Activated CD8-positive, alpha-beta T cell treated with anti-CD3 and anti-CD28 coated beads for 36 hours (primary cell): Measurements from ENCODE around the gene CABP7. TPM values are rescaled to one million over a fixed set of nuclear protein-coding genes. Genes with fewer than 3 reads are reported as not detected.

ENCODE experiments used
- ATAC-seq: fragments of 200-7000 bp; cut with Tn5 transposase; one replicate; pipeline ENCODE4 v1.10.0; 2021; ENCODE audit warnings: mild to moderate bottlenecking, moderate library complexity
- CTCF ChIA-PET: fragments of 350-600 bp; sonication (Branson Sonifier 250); formaldehyde crosslinking; loops from one replicate; lab custom pipeline; 2021; ENCODE audit warnings: antibody characterized with exemption; lab: Charles Lee
- POLR2A ChIA-PET: fragments of 350-600 bp; sonication (Branson Sonifier 250); formaldehyde crosslinking; loops from one replicate; lab custom pipeline; 2021; ENCODE audit warnings: antibody characterized with exemption; lab: Charles Lee
- DNase-seq: peaks from one replicate; pipeline ENCODE4 v3.0.0-alpha.2; 2020
- H3K27ac Mint-ChIP-seq: one replicate; pipeline ENCODE4 v1.8.0; 2021; ENCODE audit warnings: mild to moderate bottlenecking, mixed read lengths
- H3K27me3 Mint-ChIP-seq: one replicate; pipeline ENCODE4 v1.8.0; 2021; ENCODE audit warnings: mixed read lengths
- H3K36me3 Mint-ChIP-seq: one replicate; pipeline ENCODE4 v1.8.0; 2021; ENCODE audit warnings: low read depth, mixed read lengths
- H3K4me1 Mint-ChIP-seq: one replicate; pipeline ENCODE4 v1.8.0; 2021; ENCODE audit warnings: low read depth, mixed read lengths
- H3K4me3 Mint-ChIP-seq: one replicate; pipeline ENCODE4 v1.8.0; 2021; ENCODE audit warnings: mild to moderate bottlenecking, moderate library complexity, mixed read lengths
- H3K9me3 Mint-ChIP-seq: one replicate; pipeline ENCODE4 v1.8.0; 2021; ENCODE audit warnings: mixed read lengths
- CTCF ChIP-seq: fragments of 200-600 bp; IDR thresholded peaks from one replicate; pipeline ENCODE4 v1.8.0; 2022; ENCODE audit warnings: antibody characterized with exemption, mild to moderate bottlenecking
- intact Hi-C: fragments of 100-400 bp; cut with micrococcal nuclease; formaldehyde crosslinking; loops from one replicate; pipeline ENCODE4 v1.10.0; 2022
- total RNA-seq, 2 experiments: library from RNA; stranded (reverse); gene quantifications; one replicate each; pipeline ENCODE4 v1.2.3, GENCODE V29; 2021

Gene CABP7
- total RNA-seq, 2 experiments from 2014 or later: 0.09 TPM; not detected in 1

GRCh38 chr22:29716814-29717545, 2.8 kb upstream of the CABP7 start:
- no peak overlapping the region for H3K4me3 Mint-ChIP-seq
- peaks cover 39% of the 10 kb centered on the region for H3K27me3 Mint-ChIP-seq
- no peak overlapping the region for H3K27ac Mint-ChIP-seq
- TF ChIP-seq CTCF: no peak
- DNase-seq: peak; percentile 49
- intact Hi-C loops: no loop called here
- CTCF ChIA-PET: no interaction called here
- peaks cover 3% of the 10 kb centered on the region for H3K4me1 Mint-ChIP-seq
- ATAC-seq: peak; percentile 59
- H3K9me3 Mint-ChIP-seq: no peaks in the 10 kb centered on the region
- H3K36me3 Mint-ChIP-seq: no peaks in the 10 kb centered on the region
- POLR2A ChIA-PET: no interaction called here

GRCh38 chr22:29717789-29718188, 2.0 kb upstream of the CABP7 start:
- TF ChIP-seq CTCF: no peak
- ChIA-PET POLR2A (no interaction called here), CTCF (no interaction called here)
- Mint-ChIP-seq H3K36me3 (no peaks in the 10 kb centered on the region), H3K4me1 (peaks cover 3% of the 10 kb centered on the region), H3K4me3 (no peak overlapping the region), H3K27ac (no peak overlapping the region), H3K9me3 (no peaks in the 10 kb centered on the region), H3K27me3 (peaks cover 39% of the 10 kb centered on the region)
- intact Hi-C loops: no loop called here
- ATAC-seq (no peak), DNase-seq (no peak)

DNA sequence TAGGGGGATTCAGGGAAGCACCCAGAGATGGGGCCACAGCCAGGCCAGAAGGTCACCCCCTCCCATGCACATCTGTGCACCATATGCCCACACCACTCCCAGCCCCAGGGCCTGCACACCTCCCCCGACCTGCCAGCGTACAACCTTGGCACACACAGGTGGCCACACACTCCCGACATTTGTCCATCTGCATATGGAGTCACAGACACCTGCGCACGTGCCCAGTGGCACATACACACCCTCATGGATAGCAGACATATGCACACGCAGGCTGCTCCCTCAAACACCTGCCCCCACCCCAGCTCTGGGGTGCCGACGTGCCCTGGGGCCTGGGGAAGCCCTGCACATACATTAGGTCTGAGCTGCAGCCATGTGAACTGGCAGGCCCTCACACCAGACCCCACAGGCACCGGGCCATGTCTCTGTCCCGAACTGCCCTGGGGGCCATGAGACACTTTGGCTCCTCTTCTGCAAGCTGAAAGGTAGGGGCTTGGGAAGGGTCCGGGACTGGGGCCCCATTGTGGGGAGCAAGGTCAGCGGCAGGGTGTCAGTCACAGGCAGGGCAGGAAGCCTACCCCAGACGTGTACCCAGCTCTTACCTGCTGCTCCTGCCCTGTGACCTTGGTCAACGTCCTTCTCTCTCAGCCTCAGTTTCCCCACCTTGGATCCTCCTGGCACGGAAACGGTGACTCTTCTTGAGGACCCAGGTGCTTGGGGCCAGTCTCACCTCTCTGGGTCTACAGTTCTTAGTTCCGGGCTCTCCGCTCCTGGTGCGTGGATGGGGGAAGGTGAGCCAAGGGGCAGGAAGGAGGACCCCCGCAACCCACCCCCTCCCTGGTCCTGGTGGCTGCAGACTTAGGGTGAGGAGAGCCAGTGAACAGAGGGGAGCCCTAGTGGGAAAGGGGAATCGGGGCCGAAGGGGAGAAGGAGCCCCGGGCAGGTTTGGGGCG, 579 bp upstream of the CABP7 start:
- Mint-ChIP-seq H3K36me3 (no peaks in the 10 kb centered on the region), H3K27me3 (peaks cover 41% of the 10 kb centered on the region), H3K9me3 (no peaks in the 10 kb centered on the region), H3K4me3 (peak overlapping the region; percentile 3), H3K4me1 (peaks cover 3% of the 10 kb centered on the region), H3K27ac (no peak overlapping the region)
- ChIA-PET POLR2A (interaction anchor here (0.9 kb wide), 1 partner anchor 314 kb away, joined by 3 read pairs; no protein-coding TSS in a partner anchor), CTCF (interaction anchor here (0.7 kb wide), 1 partner anchor 286 kb away, joined by 3 read pairs; no protein-coding TSS in a partner anchor)
- no peak for DNase-seq
- intact Hi-C loops: no loop called here
- no peak for ATAC-seq
- no peak for TF ChIP-seq CTCF

- TF ChIP-seq CTCF: no peak
- intact Hi-C loops: no loop called here
- DNase-seq (no peak), ATAC-seq (no peak)
- Mint-ChIP-seq H3K9me3 (no peaks in the 10 kb centered on the region), H3K27ac (no peak overlapping the region), H3K27me3 (peaks cover 39% of the 10 kb centered on the region), H3K4me3 (no peak overlapping the region), H3K4me1 (peaks cover 3% of the 10 kb centered on the region), H3K36me3 (no peaks in the 10 kb centered on the region)
- POLR2A ChIA-PET: no interaction called here
- CTCF ChIA-PET: no interaction called here
Measured at GRCh38 chr22:29720811-29721323, 1.1 kb downstream of the CABP7 start.
